ENCODE results near the gene LAMB1.

LAMB1 gene

DNA sequence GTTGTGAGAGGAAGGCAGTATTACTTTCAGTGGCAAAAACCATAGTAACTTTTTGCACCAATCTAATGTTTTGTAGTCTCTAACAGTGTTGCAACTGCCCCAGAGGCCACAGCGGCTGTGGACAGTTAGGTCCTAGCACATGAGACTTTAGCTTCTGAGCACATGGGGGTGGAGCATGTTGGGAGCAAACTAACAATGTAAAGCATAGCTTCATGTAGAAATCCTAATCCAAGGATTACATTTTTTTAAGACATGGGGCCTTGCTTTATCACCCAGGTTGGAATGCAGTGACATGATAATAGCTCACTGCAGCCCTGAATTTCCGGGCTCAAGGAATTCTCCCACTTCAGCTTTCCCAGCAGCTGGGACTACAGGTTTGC, 49.0 kb downstream of the LAMB1 start:
- DNase-seq, result no peak
- Histone ChIP-seq H3K27me3 (no peaks in the 10 kb centered on the region), H3K4me1 (no peaks in the 10 kb centered on the region), H3K36me3 (peaks cover 100% of the 10 kb centered on the region), H3K4me3 (ENCODE audit: low read depth, low read length) (no peak overlapping the region), H3K9me3 (no peaks in the 10 kb centered on the region)
- TF ChIP-seq, protein P1, sequence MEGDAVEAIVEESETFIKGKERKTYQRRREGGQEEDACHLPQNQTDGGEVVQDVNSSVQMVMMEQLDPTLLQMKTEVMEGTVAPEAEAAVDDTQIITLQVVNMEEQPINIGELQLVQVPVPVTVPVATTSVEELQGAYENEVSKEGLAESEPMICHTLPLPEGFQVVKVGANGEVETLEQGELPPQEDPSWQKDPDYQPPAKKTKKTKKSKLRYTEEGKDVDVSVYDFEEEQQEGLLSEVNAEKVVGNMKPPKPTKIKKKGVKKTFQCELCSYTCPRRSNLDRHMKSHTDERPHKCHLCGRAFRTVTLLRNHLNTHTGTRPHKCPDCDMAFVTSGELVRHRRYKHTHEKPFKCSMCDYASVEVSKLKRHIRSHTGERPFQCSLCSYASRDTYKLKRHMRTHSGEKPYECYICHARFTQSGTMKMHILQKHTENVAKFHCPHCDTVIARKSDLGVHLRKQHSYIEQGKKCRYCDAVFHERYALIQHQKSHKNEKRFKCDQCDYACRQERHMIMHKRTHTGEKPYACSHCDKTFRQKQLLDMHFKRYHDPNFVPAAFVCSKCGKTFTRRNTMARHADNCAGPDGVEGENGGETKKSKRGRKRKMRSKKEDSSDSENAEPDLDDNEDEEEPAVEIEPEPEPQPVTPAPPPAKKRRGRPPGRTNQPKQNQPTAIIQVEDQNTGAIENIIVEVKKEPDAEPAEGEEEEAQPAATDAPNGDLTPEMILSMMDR (IDR thresholded peaks at IDR 0.05; ENCODE audit: low read depth, low read length), result no peak

DNA sequence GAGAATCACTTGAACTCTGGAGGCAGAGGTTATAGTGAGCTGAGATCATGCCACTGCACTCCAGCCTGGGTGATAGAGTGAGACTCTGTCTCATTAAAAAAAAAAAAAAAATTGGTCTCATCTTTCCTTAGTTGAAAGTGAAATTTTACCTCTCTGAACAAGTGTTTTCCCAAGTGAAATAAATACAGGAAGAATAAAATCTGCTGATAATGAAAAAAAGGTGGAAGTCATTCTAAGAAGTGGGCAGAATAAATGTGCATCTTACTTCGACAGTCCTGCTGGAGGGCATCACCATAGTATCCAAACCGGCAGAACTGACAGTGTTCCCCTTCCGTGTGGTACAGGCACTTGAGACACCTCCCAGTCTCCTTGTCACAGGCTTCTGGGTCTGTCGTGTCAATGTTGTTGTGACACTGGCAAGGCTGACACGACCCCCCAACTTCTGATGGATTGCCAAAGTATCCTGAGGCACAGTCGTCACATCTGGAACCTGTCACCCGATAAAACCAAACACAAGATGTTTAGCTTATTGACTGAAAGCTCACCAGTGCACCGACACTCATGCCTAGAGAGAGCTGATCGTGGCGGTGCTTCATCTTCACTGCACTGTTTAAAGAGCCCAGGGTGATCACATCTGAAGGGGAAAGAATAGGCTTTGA, 49.6 kb downstream of the LAMB1 start:
- TF ChIP-seq, protein P1 (IDR thresholded peaks at IDR 0.05; ENCODE audit: low read depth, low read length), result no peak
- Histone ChIP-seq H3K9me3 (no peaks in the 10 kb centered on the region), H3K4me1 (no peaks in the 10 kb centered on the region), H3K27me3 (no peaks in the 10 kb centered on the region), H3K36me3 (peaks cover 100% of the 10 kb centered on the region), H3K4me3 (ENCODE audit: low read depth, low read length) (no peak overlapping the region)
- no peak for DNase-seq

GRCh38 chr7:107951896-107952295, 51.1 kb downstream of the LAMB1 start:
- H3K9me3 ChIP-seq, result no peaks in the 10 kb centered on the region
- no peaks in the 10 kb centered on the region for H3K27me3 ChIP-seq
- H3K36me3 ChIP-seq, result peaks cover 98% of the 10 kb centered on the region
- H3K4me3 ChIP-seq (ENCODE audit: low read depth, low read length), result no peak overlapping the region
- TF ChIP-seq, protein P1 (IDR thresholded peaks at IDR 0.05; ENCODE audit: low read depth, low read length), result no peak
- no peak for DNase-seq
- H3K4me1 ChIP-seq, result no peaks in the 10 kb centered on the region

GRCh38 chr7:107951172-107951787, 51.7 kb downstream of the LAMB1 start:
- no peaks in the 10 kb centered on the region for H3K27me3 ChIP-seq
- no peak for DNase-seq
- H3K4me3 ChIP-seq (ENCODE audit: low read depth, low read length), result no peak overlapping the region
- peaks cover 98% of the 10 kb centered on the region for H3K36me3 ChIP-seq
- TF ChIP-seq, protein P1 (IDR thresholded peaks at IDR 0.05; ENCODE audit: low read depth, low read length), result no peak
- H3K4me1 ChIP-seq, result no peaks in the 10 kb centered on the region
- no peaks in the 10 kb centered on the region for H3K9me3 ChIP-seq

- H3K9me3 ChIP-seq, result no peaks in the 10 kb centered on the region
- no peaks in the 10 kb centered on the region for H3K4me1 ChIP-seq
- no peak overlapping the region for H3K4me3 ChIP-seq (ENCODE audit: low read depth, low read length)
- TF ChIP-seq, protein P1 (IDR thresholded peaks at IDR 0.05; ENCODE audit: low read depth, low read length), result no peak
- H3K27me3 ChIP-seq, result no peaks in the 10 kb centered on the region
- peaks cover 98% of the 10 kb centered on the region for H3K36me3 ChIP-seq
- no peak for DNase-seq
Measured at GRCh38 chr7:107949443-107949935, 53.5 kb downstream of the LAMB1 start.

Data from BE2C (cell line).